Upper lobe of left lung (tissue), 4 donors: Measurements from ENCODE around the gene EXOC6B.

Experiments
- POLR2AphosphoS5 ChIP-seq, 2 donors: sonication (generic); formaldehyde crosslinking; IDR thresholded peaks; one replicate each; pipeline ENCODE4 v1.5.1; 2017; ENCODE audit warnings: antibody characterized with exemption in 2 of 2
- TF ChIP-seq, protein P1 (sequence below), 6 experiments: fragments of 450-650 bp in 4 of 6; fragments of 200-600 bp in 2 of 6; sonication (generic) in 2 of 6; IDR thresholded peaks; one replicate each; pipeline ENCODE4 v1.5.1; 2016 to 2019; ENCODE audit warnings: antibody characterized with exemption in 6 of 6

DNA sequence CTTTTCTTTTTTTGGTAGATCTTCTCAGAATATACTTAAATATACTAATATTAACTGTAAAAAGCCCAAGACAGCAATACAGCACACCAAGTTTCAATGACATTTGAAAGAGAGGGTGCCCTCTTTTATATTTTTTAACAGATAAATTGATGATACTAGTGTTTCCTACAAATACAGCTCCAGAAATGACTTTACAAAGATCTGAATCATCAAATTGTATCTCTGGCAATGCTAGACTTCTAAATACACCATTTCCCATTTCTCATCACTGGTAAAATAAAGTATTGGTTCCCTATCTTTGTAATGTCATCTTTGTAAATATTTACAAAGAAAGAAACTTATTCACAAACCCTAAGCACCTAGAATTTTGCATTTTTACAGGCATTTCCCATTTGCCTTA lies 281.3 kb downstream of the EXOC6B start:
- no peak for TF ChIP-seq POLR2AphosphoS5 (IDR thresholded peaks at IDR 0.05)
- TF ChIP-seq, protein P1, sequence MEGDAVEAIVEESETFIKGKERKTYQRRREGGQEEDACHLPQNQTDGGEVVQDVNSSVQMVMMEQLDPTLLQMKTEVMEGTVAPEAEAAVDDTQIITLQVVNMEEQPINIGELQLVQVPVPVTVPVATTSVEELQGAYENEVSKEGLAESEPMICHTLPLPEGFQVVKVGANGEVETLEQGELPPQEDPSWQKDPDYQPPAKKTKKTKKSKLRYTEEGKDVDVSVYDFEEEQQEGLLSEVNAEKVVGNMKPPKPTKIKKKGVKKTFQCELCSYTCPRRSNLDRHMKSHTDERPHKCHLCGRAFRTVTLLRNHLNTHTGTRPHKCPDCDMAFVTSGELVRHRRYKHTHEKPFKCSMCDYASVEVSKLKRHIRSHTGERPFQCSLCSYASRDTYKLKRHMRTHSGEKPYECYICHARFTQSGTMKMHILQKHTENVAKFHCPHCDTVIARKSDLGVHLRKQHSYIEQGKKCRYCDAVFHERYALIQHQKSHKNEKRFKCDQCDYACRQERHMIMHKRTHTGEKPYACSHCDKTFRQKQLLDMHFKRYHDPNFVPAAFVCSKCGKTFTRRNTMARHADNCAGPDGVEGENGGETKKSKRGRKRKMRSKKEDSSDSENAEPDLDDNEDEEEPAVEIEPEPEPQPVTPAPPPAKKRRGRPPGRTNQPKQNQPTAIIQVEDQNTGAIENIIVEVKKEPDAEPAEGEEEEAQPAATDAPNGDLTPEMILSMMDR (IDR thresholded peaks at IDR 0.05), result no peak
